Measurements from ENCODE around the gene ACTR3.

The ACTR3 gene

GRCh38 chr2:113985554-113986397 is 95.9 kb downstream of the ACTR3 start:
- no peak for DNase-seq (ENCODE audit: extremely low spot score, insufficient read length, low read depth)
- FAIRE-seq = no peak

- no peak for FAIRE-seq
- DNase-seq (ENCODE audit: extremely low spot score, insufficient read length, low read depth) = no peak
Measured at GRCh38 chr2:113986762-113987290, 96.9 kb downstream of the ACTR3 start.

- no peak for DNase-seq (ENCODE audit: extremely low spot score, insufficient read length, low read depth)
- no peak for FAIRE-seq
Measured at GRCh38 chr2:113992090-113992489, 102.2 kb downstream of the ACTR3 start.

GRCh38 chr2:113996671-113997594 is 107.0 kb downstream of the ACTR3 start:
- no peak for DNase-seq (ENCODE audit: extremely low spot score, insufficient read length, low read depth)
- no peak for FAIRE-seq

GRCh38 chr2:114001152-114001551 is 111.3 kb downstream of the ACTR3 start:
- no peak for FAIRE-seq
- DNase-seq (ENCODE audit: extremely low spot score, insufficient read length, low read depth) = no peak

- no peak for DNase-seq (ENCODE audit: extremely low spot score, insufficient read length, low read depth)
Measured at GRCh38 chr2:114001937-114002336, 112.0 kb downstream of the ACTR3 start.

GRCh38 chr2:114005110-114005783 is 115.4 kb downstream of the ACTR3 start:
- FAIRE-seq (no peak), DNase-seq (ENCODE audit: extremely low spot score, insufficient read length, low read depth) (no peak)

More at GRCh38 chr2:114001937-114002336, 112.0 kb downstream of the ACTR3 start:
- no peak for FAIRE-seq

- FAIRE-seq = no peak
Measured at GRCh38 chr2:114006460-114006859, 116.6 kb downstream of the ACTR3 start.

GRCh38 chr2:114007436-114007835 is 117.5 kb downstream of the ACTR3 start:
- FAIRE-seq = no peak

More at GRCh38 chr2:114006460-114006859, 116.6 kb downstream of the ACTR3 start:
- DNase-seq (ENCODE audit: extremely low spot score, insufficient read length, low read depth) = no peak

GRCh38 chr2:114008720-114009119 is 118.8 kb downstream of the ACTR3 start:
- DNase-seq (ENCODE audit: extremely low spot score, insufficient read length, low read depth) (no peak), FAIRE-seq (no peak)

More at GRCh38 chr2:114007436-114007835, 117.5 kb downstream of the ACTR3 start:
- DNase-seq (ENCODE audit: extremely low spot score, insufficient read length, low read depth) = no peak

GRCh38 chr2:114009205-114009944 is 119.5 kb downstream of the ACTR3 start:
- DNase-seq (ENCODE audit: extremely low spot score, insufficient read length, low read depth) (no peak), FAIRE-seq (no peak)

GRCh38 chr2:114010001-114010400 is 120.1 kb downstream of the ACTR3 start:
- FAIRE-seq = no peak
- no peak for DNase-seq (ENCODE audit: extremely low spot score, insufficient read length, low read depth)

GRCh38 chr2:114011713-114012112 is 121.8 kb downstream of the ACTR3 start:
- no peak for DNase-seq (ENCODE audit: extremely low spot score, insufficient read length, low read depth)
- no peak for FAIRE-seq

Data from GM18507 (cell line).